Measurements from ENCODE around the gene JDP2. TPM values are rescaled to one million over a fixed set of nuclear protein-coding genes. Genes with fewer than 3 reads are reported as not detected.

JDP2 gene
- total RNA-seq, 1 donor from 2014 or later: 43.5 TPM

- Histone ChIP-seq H3K36me3 (ENCODE audit: control insufficient read depth, insufficient read depth, low read length) (no peaks in the 10 kb centered on the region), H3K4me3 (ENCODE audit: low read depth, low read length) (no peak overlapping the region), H3K27me3 (ENCODE audit: control insufficient read depth, insufficient read depth, low read length) (no peaks in the 10 kb centered on the region)
- DNase-seq (ENCODE audit: low read depth): no peak
- TF ChIP-seq CTCF (IDR thresholded peaks at IDR 0.05; ENCODE audit: insufficient read depth, low read length, poor library complexity, severe bottlenecking): no peak
These were observed 65.8 kb downstream of the JDP2 start for GRCh38 chr14:75493592-75494087.

GRCh38 chr14:75494896-75495295, 67.1 kb downstream of the JDP2 start:
- Histone ChIP-seq H3K4me3 (ENCODE audit: low read depth, low read length) (no peak overlapping the region), H3K27me3 (ENCODE audit: control insufficient read depth, insufficient read depth, low read length) (no peaks in the 10 kb centered on the region), H3K36me3 (ENCODE audit: control insufficient read depth, insufficient read depth, low read length) (no peaks in the 10 kb centered on the region)
- TF ChIP-seq CTCF (IDR thresholded peaks at IDR 0.05; ENCODE audit: insufficient read depth, low read length, poor library complexity, severe bottlenecking): no peak
- no peak for DNase-seq (ENCODE audit: low read depth)

- H3K27me3 ChIP-seq (ENCODE audit: control insufficient read depth, insufficient read depth, low read length): no peaks in the 10 kb centered on the region
- H3K36me3 ChIP-seq (ENCODE audit: control insufficient read depth, insufficient read depth, low read length): no peaks in the 10 kb centered on the region
- DNase-seq (ENCODE audit: low read depth): no peak
- TF ChIP-seq CTCF (IDR thresholded peaks at IDR 0.05; ENCODE audit: insufficient read depth, low read length, poor library complexity, severe bottlenecking): no peak
- no peak overlapping the region for H3K4me3 ChIP-seq (ENCODE audit: low read depth, low read length)
These were observed 67.6 kb downstream of the JDP2 start for GRCh38 chr14:75495399-75495798.

- no peaks in the 10 kb centered on the region for H3K36me3 ChIP-seq (ENCODE audit: control insufficient read depth, insufficient read depth, low read length)
- TF ChIP-seq CTCF (IDR thresholded peaks at IDR 0.05; ENCODE audit: insufficient read depth, low read length, poor library complexity, severe bottlenecking): no peak
- no peaks in the 10 kb centered on the region for H3K27me3 ChIP-seq (ENCODE audit: control insufficient read depth, insufficient read depth, low read length)
- H3K4me3 ChIP-seq (ENCODE audit: low read depth, low read length): no peak overlapping the region
- no peak for DNase-seq (ENCODE audit: low read depth)
These were observed 68.1 kb downstream of the JDP2 start for GRCh38 chr14:75495882-75496281.

- no peak overlapping the region for H3K4me3 ChIP-seq (ENCODE audit: low read depth, low read length)
- no peaks in the 10 kb centered on the region for H3K36me3 ChIP-seq (ENCODE audit: control insufficient read depth, insufficient read depth, low read length)
- no peaks in the 10 kb centered on the region for H3K27me3 ChIP-seq (ENCODE audit: control insufficient read depth, insufficient read depth, low read length)
- TF ChIP-seq CTCF (IDR thresholded peaks at IDR 0.05; ENCODE audit: insufficient read depth, low read length, poor library complexity, severe bottlenecking): no peak
- no peak for DNase-seq (ENCODE audit: low read depth)
These were observed 68.9 kb downstream of the JDP2 start for GRCh38 chr14:75496755-75497154.

GRCh38 chr14:75497191-75497590, 69.4 kb downstream of the JDP2 start:
- Histone ChIP-seq H3K27me3 (ENCODE audit: control insufficient read depth, insufficient read depth, low read length) (no peaks in the 10 kb centered on the region), H3K36me3 (ENCODE audit: control insufficient read depth, insufficient read depth, low read length) (no peaks in the 10 kb centered on the region), H3K4me3 (ENCODE audit: low read depth, low read length) (no peak overlapping the region)
- TF ChIP-seq CTCF (IDR thresholded peaks at IDR 0.05; ENCODE audit: insufficient read depth, low read length, poor library complexity, severe bottlenecking): no peak
- DNase-seq (ENCODE audit: low read depth): no peak
